Heart left ventricle (tissue), 16 donors: ENCODE results near the gene PCSK6. TPM values are rescaled to one million over a fixed set of nuclear protein-coding genes. Genes with fewer than 3 reads are reported as not detected.
"Not testable (repeated sequence)": the region's sequence is repeated elsewhere in the genome, so short reads cannot be mapped to it uniquely, and the experiment has no call there.

Experiments used
- ATAC-seq, 4 donors: fragments of 200-7000 bp; cut with Tn5 transposase; one replicate each; pipeline ENCODE4 v1.9.1; 2020 to 2022; ENCODE audit warnings: moderate library complexity in 4 of 4, mild to moderate bottlenecking in 3 of 4, moderate number of reproducible peaks in 1 of 4
- DNase-seq, 5 donors: peaks; one replicate each; pipeline ENCODE4 v3.0.0-alpha.2; 2020
- H3K27ac ChIP-seq, 12 donors: fragments of 200-600 bp; sonication (generic) in 4 of 12; one replicate each; pipeline versions ENCODE4 v1.5.0 to v1.8.0; 2016 to 2022; ENCODE audit warnings: mild to moderate bottlenecking in 2 of 12
- H3K27me3 ChIP-seq, 9 donors: fragments of 200-600 bp; sonication (generic) in 2 of 9; one replicate each; pipeline versions ENCODE4 v1.5.1 to v1.8.0; 2016 to 2022; ENCODE audit warnings: mild to moderate bottlenecking in 3 of 9
- H3K36me3 ChIP-seq, 9 donors: fragments of 200-600 bp; sonication (generic) in 2 of 9; one replicate each; pipeline versions ENCODE4 v1.5.0 to v1.8.0; 2018 to 2022; ENCODE audit warnings: mild to moderate bottlenecking in 2 of 9
- H3K4me1 ChIP-seq, 12 donors: fragments of 200-600 bp; sonication (generic) in 4 of 12; one replicate each; pipeline versions ENCODE4 v1.5.0 to v1.8.0; 2016 to 2022; ENCODE audit warnings: mild to moderate bottlenecking in 3 of 12
- H3K4me3 ChIP-seq, 12 donors: fragments of 200-600 bp; sonication (generic) in 4 of 12; one replicate each; pipeline versions ENCODE4 v1.5.0 to v1.8.0; 2017 to 2022; ENCODE audit warnings: mild to moderate bottlenecking in 9 of 12, moderate library complexity in 4 of 12
- H3K9me3 ChIP-seq, 12 donors: fragments of 200-600 bp; sonication (generic) in 4 of 12; one replicate each; pipeline versions ENCODE4 v1.5.0 to v1.8.0; 2016 to 2022; ENCODE audit warnings: mild to moderate bottlenecking in 1 of 12
- POLR2A ChIP-seq, 2 donors: fragments of 450-650 bp; IDR thresholded peaks; one replicate each; pipeline ENCODE4 v1.6.1; 2017; ENCODE audit warnings: antibody characterized with exemption in 2 of 2, mild to moderate bottlenecking in 2 of 2, moderate library complexity in 2 of 2
- WGBS, 4 donors: extraction: QIAGEN DNeasy Blood & Tissue Kit in 2 of 4; methylation state at CpG; one replicate each; pipeline versions ENCODE4 v1.1.5 to v1.1.7; 2013 to 2018; 5-methylcytosine and 5-hydroxymethylcytosine counted together
- intact Hi-C, 10 donors: fragments of 100-400 bp; cut with DNase I; formaldehyde crosslinking; loops; one replicate each; pipeline versions ENCODE4 v1.11.1 to v1.14.2; 2022
- polyA plus RNA-seq, 2 donors: library from polyadenylated mRNA; stranded (reverse); fragments of 200-250 nt; gene quantifications; one replicate each; pipeline ENCODE4 v1.2.3, GENCODE V29; 2013
- total RNA-seq, 9 donors: library from RNA; depleted of rRNA in 2 of 9; stranded (reverse); fragments of >200 nt in 2 of 9; fragmentation: NEBNext Ultra II Directional in 3 of 9; extraction: Animal tissue kit (Norgen Biotek cat#: 25700) in 3 of 9; gene quantifications; one replicate each; pipeline versions ENCODE4 v1.1.0 to v1.2.4, GENCODE V29; 2016 to 2023
- TF ChIP-seq, protein P1 (sequence below), 12 donors: fragments of 200-600 bp; sonication (generic) in 4 of 12; IDR thresholded peaks; one replicate each; pipeline versions ENCODE4 v1.5.0 to v1.8.0; 2018 to 2022; ENCODE audit warnings: antibody characterized with exemption in 12 of 12, mild to moderate bottlenecking in 5 of 12
- donor health status: ischemic (EF 13 %, LVEDD 7.1; RV severe dilation, severe dysfunction).
- donor health status: healthy with polysubstance abuse.
- donor health status: DM: no; HTN: yes; CAD: no.
- donor health status: DM: no; HTN: no; CAD: no.
- donor health status: ischemic (EF 25% LVEDD 6.9; RV normal size, moderate dysfunction).
- donor health status: ischemic (EF 25% LVEDD 5.7; RV mildly dilated, moderate dysfunction).
- donor health status: healthy.
- donor health status: DM: yes; HTN: yes; CAD: no.
- donor health status: ischemic (EF 35%, LVEDD 5.7; RV mildly dilated, moderate dysfunction).
- donor health status: nonischemic (EF 11% LVEDD 7.7; RV severe dilation, severe dysfunction).
- donor health status: DM: yes; HTN: yes; CAD: no.
- donor health status: PGD.
- donor health status: ischemic (EF 29% LVEDD 5.4; RV normal size, mild dysfunction).
- donor health status: nonischemic (EF 23%, LVEDD 6.1; RV moderate dilation, normal function).

The PCSK6 gene
- total and polyA plus RNA-seq, 11 donors: 7.3 to 41.7 (median 22.3) TPM

GRCh38 chr15:101346928-101347327 is 142.6 kb downstream of the PCSK6 start:
- Histone ChIP-seq H3K4me1 (peaks cover 0 to 17% (median 0%) of the 10 kb centered on the region in 12 donors), H3K27ac (peak overlapping the region in 1 of 12 donors; percentile 1), H3K27me3 (no peaks in the 10 kb centered on the region), H3K36me3 (no peaks in the 10 kb centered on the region), H3K4me3 (no peak overlapping the region), H3K9me3 (no peaks in the 10 kb centered on the region)
- TF ChIP-seq, protein P1, sequence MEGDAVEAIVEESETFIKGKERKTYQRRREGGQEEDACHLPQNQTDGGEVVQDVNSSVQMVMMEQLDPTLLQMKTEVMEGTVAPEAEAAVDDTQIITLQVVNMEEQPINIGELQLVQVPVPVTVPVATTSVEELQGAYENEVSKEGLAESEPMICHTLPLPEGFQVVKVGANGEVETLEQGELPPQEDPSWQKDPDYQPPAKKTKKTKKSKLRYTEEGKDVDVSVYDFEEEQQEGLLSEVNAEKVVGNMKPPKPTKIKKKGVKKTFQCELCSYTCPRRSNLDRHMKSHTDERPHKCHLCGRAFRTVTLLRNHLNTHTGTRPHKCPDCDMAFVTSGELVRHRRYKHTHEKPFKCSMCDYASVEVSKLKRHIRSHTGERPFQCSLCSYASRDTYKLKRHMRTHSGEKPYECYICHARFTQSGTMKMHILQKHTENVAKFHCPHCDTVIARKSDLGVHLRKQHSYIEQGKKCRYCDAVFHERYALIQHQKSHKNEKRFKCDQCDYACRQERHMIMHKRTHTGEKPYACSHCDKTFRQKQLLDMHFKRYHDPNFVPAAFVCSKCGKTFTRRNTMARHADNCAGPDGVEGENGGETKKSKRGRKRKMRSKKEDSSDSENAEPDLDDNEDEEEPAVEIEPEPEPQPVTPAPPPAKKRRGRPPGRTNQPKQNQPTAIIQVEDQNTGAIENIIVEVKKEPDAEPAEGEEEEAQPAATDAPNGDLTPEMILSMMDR (IDR thresholded peaks at IDR 0.05): no peak
- no peak for TF ChIP-seq POLR2A (IDR thresholded peaks at IDR 0.05)
- ATAC-seq (no peak), DNase-seq (no peak)
- intact Hi-C loops: no loop called here
- WGBS, 4 donors: 59 to 69% (median 60%) methylated on average over 5 of the region's 5 CpGs

DNA sequence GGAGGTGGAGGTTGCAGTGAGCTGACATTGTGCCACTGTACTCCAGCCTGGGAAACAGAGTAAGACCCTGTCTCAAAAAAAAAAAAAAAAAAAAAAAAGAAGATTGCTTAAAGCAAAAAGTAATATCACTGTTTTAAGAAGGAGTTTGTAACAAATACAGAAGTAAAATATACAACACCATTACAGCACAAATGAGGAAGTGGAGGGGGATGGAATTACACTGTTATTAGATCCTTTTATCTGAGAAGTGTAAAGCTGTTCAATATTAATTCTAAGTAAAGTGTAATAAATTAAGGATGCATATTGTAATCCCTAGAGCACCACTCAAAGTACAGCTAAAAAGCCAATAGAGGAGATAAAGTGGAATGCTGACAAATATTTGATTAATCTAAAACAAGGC is 147.5 kb downstream of the PCSK6 start:
- Histone ChIP-seq H3K4me3 (no peak overlapping the region), H3K4me1 (peaks cover 0 to 3% (median 0%) of the 10 kb centered on the region in 12 donors), H3K9me3 (peaks cover 0 to 5% (median 0%) of the 10 kb centered on the region in 12 donors), H3K36me3 (peaks cover 0 to 5% (median 0%) of the 10 kb centered on the region in 9 donors), H3K27me3 (peaks cover 0 to 8% (median 0%) of the 10 kb centered on the region in 9 donors), H3K27ac (no peak overlapping the region)
- TF ChIP-seq, protein P1 (IDR thresholded peaks at IDR 0.05): no peak
- no peak for TF ChIP-seq POLR2A (IDR thresholded peaks at IDR 0.05)
- DNase-seq (no peak), ATAC-seq (no peak)
- intact Hi-C loops: no loop called here

DNA sequence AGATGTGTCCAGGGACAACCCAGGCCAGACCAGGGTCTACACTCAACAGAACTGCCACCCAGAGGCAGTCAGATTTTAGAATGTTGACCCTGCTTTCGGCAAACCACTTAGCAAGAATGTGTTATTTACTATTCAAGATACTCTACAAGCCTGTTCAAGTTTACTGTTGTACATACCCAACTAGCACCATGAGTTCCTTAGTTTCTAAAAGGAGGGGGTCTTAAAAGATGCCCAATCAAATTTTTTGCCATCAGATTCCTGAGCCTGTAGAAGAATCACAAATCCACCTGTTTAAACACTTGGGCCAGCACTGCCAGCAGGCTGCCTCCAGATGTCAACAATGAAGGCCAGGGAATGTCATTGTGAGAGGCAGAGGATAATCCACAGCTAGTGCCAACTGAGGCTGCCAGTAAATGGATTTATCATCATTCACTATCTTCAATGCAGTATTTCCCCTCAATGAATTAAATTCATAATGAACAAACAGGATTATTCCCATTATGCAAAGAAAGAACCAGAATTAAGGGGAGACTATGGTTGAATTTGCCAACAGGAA is 150.9 kb downstream of the PCSK6 start:
- intact Hi-C loops: no loop called here
- no peaks in the 10 kb centered on the region for H3K4me1 ChIP-seq
- no peak overlapping the region for H3K4me3 ChIP-seq
- H3K9me3 ChIP-seq: peaks cover 0 to 10% (median 0%) of the 10 kb centered on the region in 12 donors
- ATAC-seq (no peak), DNase-seq (no peak)
- TF ChIP-seq, protein P1 (IDR thresholded peaks at IDR 0.05): no peak
- TF ChIP-seq POLR2A (IDR thresholded peaks at IDR 0.05): no peak
- H3K27me3 ChIP-seq: peaks cover 0 to 8% (median 0%) of the 10 kb centered on the region in 9 donors
- H3K27ac ChIP-seq: no peak overlapping the region
- 90 to 100% (median 92%) methylated on average over 1 of the region's 1 CpG for WGBS, 4 donors
- peaks cover 0 to 5% (median 0%) of the 10 kb centered on the region in 9 donors for H3K36me3 ChIP-seq

DNA sequence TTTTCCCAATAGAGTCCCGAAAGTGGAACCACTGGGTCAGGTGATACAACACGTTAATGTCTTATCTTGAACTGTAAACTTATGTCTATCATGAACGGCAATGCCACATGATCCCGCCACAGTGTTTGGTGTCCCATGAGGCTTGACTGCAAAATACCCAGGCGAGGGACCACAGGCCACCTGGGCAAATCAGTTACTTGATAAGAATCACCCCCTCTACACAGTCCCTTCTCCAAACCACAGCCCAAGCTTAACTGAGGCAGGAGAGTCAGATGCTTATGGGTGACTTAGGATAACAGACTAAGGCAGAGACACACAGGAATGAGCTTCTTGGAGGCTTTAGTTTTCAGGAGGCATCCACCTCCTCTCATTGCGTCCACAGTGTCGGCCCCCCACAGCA is 151.5 kb downstream of the PCSK6 start:
- TF ChIP-seq, protein P1 (IDR thresholded peaks at IDR 0.05): no peak
- TF ChIP-seq POLR2A (IDR thresholded peaks at IDR 0.05): no peak
- H3K27ac ChIP-seq: no peak overlapping the region
- DNase-seq: no peak
- peaks cover 0 to 5% (median 0%) of the 10 kb centered on the region in 9 donors for H3K36me3 ChIP-seq
- ATAC-seq: no peak
- intact Hi-C loops: no loop called here
- H3K4me1 ChIP-seq: no peaks in the 10 kb centered on the region
- H3K27me3 ChIP-seq: peaks cover 0 to 8% (median 0%) of the 10 kb centered on the region in 9 donors
- no peak overlapping the region for H3K4me3 ChIP-seq
- 74 to 82% (median 79%) methylated on average over 7 of the region's 7 CpGs for WGBS, 4 donors
- peaks cover 0 to 14% (median 0%) of the 10 kb centered on the region in 12 donors for H3K9me3 ChIP-seq

- H3K36me3 ChIP-seq, H3K4me3 ChIP-seq, H3K27me3 ChIP-seq, H3K4me1 ChIP-seq, DNase-seq, intact Hi-C loops, ATAC-seq: not testable (repeated sequence)
- Histone ChIP-seq H3K27ac (peak overlapping the region in 1 of 12 donors; percentile 67), H3K9me3 (peaks cover 0 to 14% (median 0%) of the 10 kb centered on the region in 12 donors)
- 51 to 69% (median 64%) methylated on average over 6 to 12 of the region's 16 CpGs for WGBS, 4 donors
These were observed 155.4 kb downstream of the PCSK6 start for GRCh38 chr15:101333907-101334789.
